KMS-11 (cell line): ENCODE data around the gene KRT1.

Experiments
- H2AFZ ChIP-seq: fragments of 200-600 bp; sonication (generic); 2 replicates; pipeline ENCODE4 v1.6.1; 2016; ENCODE audit warnings: antibody characterized with exemption, mixed run types, low read depth
- H3K27ac ChIP-seq: fragments of 200-600 bp; sonication (generic); 2 replicates; pipeline ENCODE4 v1.6.1; 2016; ENCODE audit warnings: mild to moderate bottlenecking, mixed run types
- H3K27me3 ChIP-seq: fragments of 200-600 bp; sonication (generic); 2 replicates; pipeline ENCODE4 v1.6.1; 2017; ENCODE audit warnings: mild to moderate bottlenecking, low read depth, mixed run types, moderate library complexity; ENCODE audit not compliant: insufficient read depth
- H3K36me3 ChIP-seq: fragments of 200-600 bp; sonication (generic); 2 replicates; pipeline ENCODE4 v1.6.1; 2017; ENCODE audit warnings: mild to moderate bottlenecking, mixed run types; ENCODE audit not compliant: insufficient read depth
- H3K4me1 ChIP-seq: fragments of 200-600 bp; sonication (generic); 2 replicates; pipeline ENCODE4 v1.6.1; 2016; ENCODE audit warnings: mild to moderate bottlenecking, low read depth, mixed run types; ENCODE audit not compliant: poor library complexity, severe bottlenecking
- H3K4me2 ChIP-seq: fragments of 200-600 bp; sonication (generic); 2 replicates; pipeline ENCODE4 v1.7.0; 2016; ENCODE audit warnings: mild to moderate bottlenecking, mixed run types
- H3K4me3 ChIP-seq: fragments of 200-600 bp; sonication (generic); IDR thresholded peaks from 2 replicates; pipeline ENCODE4 v1.6.1; 2017; ENCODE audit warnings: low read depth, low read length, mixed read lengths; ENCODE audit not compliant: insufficient read depth
- H3K79me2 ChIP-seq: fragments of 200-600 bp; sonication (generic); 2 replicates; pipeline ENCODE4 v1.6.1; 2016; ENCODE audit warnings: low read depth, mixed run types; ENCODE audit not compliant: insufficient read depth
- H3K9ac ChIP-seq: fragments of 200-600 bp; sonication (generic); 2 replicates; pipeline ENCODE4 v1.6.1; 2016; ENCODE audit warnings: mild to moderate bottlenecking, mixed run types
- H4K20me1 ChIP-seq: fragments of 200-600 bp; sonication (generic); 2 replicates; pipeline ENCODE4 v1.6.1; 2016; ENCODE audit warnings: mild to moderate bottlenecking, mixed run types; ENCODE audit not compliant: insufficient read depth
- TF ChIP-seq, protein P1 (sequence below): fragments of 200-600 bp; sonication (generic); conservative IDR thresholded peaks from 2 replicates; pipeline ENCODE4 v1.6.1; 2017; ENCODE audit warnings: low read depth, mild to moderate bottlenecking, antibody characterized with exemption, low read length, moderate library complexity, mixed read lengths

The KRT1 gene

DNA sequence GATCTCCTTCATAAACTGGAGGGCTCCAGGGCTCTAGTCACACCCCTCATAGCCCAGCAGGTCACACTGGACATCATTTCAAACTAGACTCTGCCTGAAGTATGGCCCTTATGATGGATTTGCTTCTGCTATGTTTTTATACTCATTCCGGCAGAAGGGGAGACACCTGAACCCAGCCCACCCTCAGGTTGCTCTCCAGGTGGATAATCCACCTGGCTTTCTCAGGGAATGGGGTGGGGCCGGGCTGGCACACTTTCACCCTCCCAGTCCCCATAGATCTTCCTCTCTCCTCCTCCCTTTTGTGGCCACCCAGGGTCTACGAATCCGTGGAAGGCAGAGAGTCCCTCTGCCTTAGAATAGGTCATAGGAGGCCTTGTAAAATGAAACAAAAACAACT is 52.1 kb downstream of the KRT1 start:
- H4K20me1 ChIP-seq, result no peaks in the 10 kb centered on the region
- H2AFZ ChIP-seq, result no peak overlapping the region
- H3K4me2 ChIP-seq, result no peak overlapping the region
- peaks cover 13% of the 10 kb centered on the region for H3K27me3 ChIP-seq
- no peaks in the 10 kb centered on the region for H3K4me1 ChIP-seq
- TF ChIP-seq, protein P1, sequence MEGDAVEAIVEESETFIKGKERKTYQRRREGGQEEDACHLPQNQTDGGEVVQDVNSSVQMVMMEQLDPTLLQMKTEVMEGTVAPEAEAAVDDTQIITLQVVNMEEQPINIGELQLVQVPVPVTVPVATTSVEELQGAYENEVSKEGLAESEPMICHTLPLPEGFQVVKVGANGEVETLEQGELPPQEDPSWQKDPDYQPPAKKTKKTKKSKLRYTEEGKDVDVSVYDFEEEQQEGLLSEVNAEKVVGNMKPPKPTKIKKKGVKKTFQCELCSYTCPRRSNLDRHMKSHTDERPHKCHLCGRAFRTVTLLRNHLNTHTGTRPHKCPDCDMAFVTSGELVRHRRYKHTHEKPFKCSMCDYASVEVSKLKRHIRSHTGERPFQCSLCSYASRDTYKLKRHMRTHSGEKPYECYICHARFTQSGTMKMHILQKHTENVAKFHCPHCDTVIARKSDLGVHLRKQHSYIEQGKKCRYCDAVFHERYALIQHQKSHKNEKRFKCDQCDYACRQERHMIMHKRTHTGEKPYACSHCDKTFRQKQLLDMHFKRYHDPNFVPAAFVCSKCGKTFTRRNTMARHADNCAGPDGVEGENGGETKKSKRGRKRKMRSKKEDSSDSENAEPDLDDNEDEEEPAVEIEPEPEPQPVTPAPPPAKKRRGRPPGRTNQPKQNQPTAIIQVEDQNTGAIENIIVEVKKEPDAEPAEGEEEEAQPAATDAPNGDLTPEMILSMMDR, result no peak
- H3K79me2 ChIP-seq, result no peaks in the 10 kb centered on the region
- no peak overlapping the region for H3K27ac ChIP-seq
- no peaks in the 10 kb centered on the region for H3K36me3 ChIP-seq
- no peak overlapping the region for H3K9ac ChIP-seq
- no peak overlapping the region for H3K4me3 ChIP-seq

DNA sequence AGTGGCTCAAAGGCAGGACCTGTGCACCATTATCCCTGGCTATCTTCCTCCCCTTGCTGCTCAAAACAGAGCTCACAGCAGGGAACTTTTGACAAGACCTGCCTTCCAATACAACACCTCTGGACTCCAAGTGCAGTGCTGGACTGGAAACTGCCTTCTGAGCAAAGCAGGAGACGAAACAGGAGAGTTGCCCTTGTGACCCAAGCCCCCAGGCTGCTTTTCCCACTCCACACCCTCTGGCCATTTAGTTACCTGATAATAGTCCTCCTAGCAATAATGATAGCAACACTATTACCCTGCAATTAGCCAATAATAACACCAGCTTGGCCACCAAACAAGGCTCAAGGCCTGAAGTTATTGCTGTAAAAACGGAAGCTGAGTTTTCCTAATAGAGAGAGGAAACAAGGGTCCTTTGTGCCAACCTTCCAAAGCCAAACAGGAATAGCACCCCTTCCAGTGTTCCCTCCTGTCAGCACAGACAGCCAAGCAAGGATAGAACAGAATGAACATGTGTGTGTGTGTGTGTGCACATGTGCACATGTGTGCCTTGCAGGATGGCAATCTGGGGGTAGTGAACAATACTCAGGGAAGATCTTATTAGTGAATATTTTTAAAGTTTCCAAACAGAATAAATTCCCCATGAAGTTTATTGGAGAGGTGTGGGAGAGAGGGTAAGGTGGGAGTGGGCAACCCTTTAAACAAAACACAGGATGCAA is 52.7 kb downstream of the KRT1 start:
- H3K79me2 ChIP-seq, result no peaks in the 10 kb centered on the region
- no peak overlapping the region for H3K4me3 ChIP-seq
- no peaks in the 10 kb centered on the region for H3K36me3 ChIP-seq
- no peaks in the 10 kb centered on the region for H3K4me1 ChIP-seq
- H4K20me1 ChIP-seq, result no peaks in the 10 kb centered on the region
- TF ChIP-seq, protein P1, result no peak
- no peak overlapping the region for H3K9ac ChIP-seq
- H3K27me3 ChIP-seq, result peaks cover 13% of the 10 kb centered on the region
- H3K4me2 ChIP-seq, result no peak overlapping the region
- no peak overlapping the region for H3K27ac ChIP-seq
- H2AFZ ChIP-seq, result no peak overlapping the region
